Sigmoid colon (tissue), 7 donors: ENCODE results near the gene CIC. TPM values are rescaled to one million over a fixed set of nuclear protein-coding genes. Genes with fewer than 3 reads are reported as not detected.

Experiments used
- DNase-seq: peaks from one replicate; pipeline ENCODE4 v3.0.0-alpha.2; 2019
- H3K27ac ChIP-seq, 4 donors: fragments of 200-600 bp; sonication (generic); one replicate each; pipeline ENCODE4 v1.5.1; 2016 to 2019; ENCODE audit warnings: mild to moderate bottlenecking in 1 of 4
- H3K27me3 ChIP-seq, 3 donors: fragments of 200-600 bp; sonication (generic); one replicate each; pipeline ENCODE4 v1.5.1; 2019; ENCODE audit warnings: mild to moderate bottlenecking in 1 of 3
- H3K36me3 ChIP-seq, 4 donors: fragments of 200-600 bp; sonication (generic); one replicate each; pipeline ENCODE4 v1.5.1; 2016 to 2019
- H3K4me1 ChIP-seq, 4 donors: fragments of 200-600 bp; sonication (generic); one replicate each; pipeline ENCODE4 v1.5.1; 2017 to 2019
- H3K4me3 ChIP-seq, 4 donors: fragments of 200-600 bp; sonication (generic); one replicate each; pipeline ENCODE4 v1.5.1; 2017 to 2019; ENCODE audit warnings: mild to moderate bottlenecking in 2 of 4, moderate library complexity in 1 of 4
- H3K9me3 ChIP-seq, 4 donors: fragments of 200-600 bp in 3 of 4; sonication (generic) in 3 of 4; one replicate each; pipeline versions ENCODE4 v1.5.1 to v1.6.1; 2013 to 2019
- EP300 ChIP-seq, 4 donors: sonication (generic); formaldehyde crosslinking; IDR thresholded peaks; one replicate each; pipeline ENCODE4 v1.6.1; 2017; ENCODE audit warnings: antibody characterized with exemption in 4 of 4
- POLR2A ChIP-seq, 2 donors: fragments of 450-650 bp; IDR thresholded peaks; one replicate each; pipeline ENCODE4 v1.6.1; 2016; ENCODE audit warnings: antibody characterized with exemption in 2 of 2, mild to moderate bottlenecking in 2 of 2, moderate library complexity in 2 of 2
- POLR2AphosphoS5 ChIP-seq, 4 donors: sonication (generic); formaldehyde crosslinking; IDR thresholded peaks; one replicate each; pipeline ENCODE4 v1.6.1; 2017; ENCODE audit warnings: antibody characterized with exemption in 4 of 4
- WGBS, 2 donors: extraction: QIAGEN DNeasy Blood & Tissue Kit; methylation state at CpG; one replicate each; pipeline ENCODE4 v1.1.7; 2013; 5-methylcytosine and 5-hydroxymethylcytosine counted together
- intact Hi-C: fragments of 100-400 bp; cut with DNase I; formaldehyde crosslinking; loops from one replicate; pipeline ENCODE4 v1.15.1; 2023
- polyA plus RNA-seq, 3 donors: library from polyadenylated mRNA; stranded (reverse); fragments of 200-250 nt; gene quantifications; one replicate each; pipeline ENCODE4 v1.2.3, GENCODE V29; 2013
- total RNA-seq, 4 donors: library from RNA; depleted of rRNA; stranded (reverse); fragments of >200 nt; gene quantifications; one replicate each; pipeline ENCODE4 v1.1.0, GENCODE V29; 2016
- TF ChIP-seq, protein P1 (sequence below), 4 experiments: fragments of 450-650 bp in 3 of 4; fragments of 200-600 bp in 1 of 4; IDR thresholded peaks; one replicate each; pipeline ENCODE4 v1.5.1; 2016 to 2019; ENCODE audit warnings: antibody characterized with exemption in 4 of 4, mild to moderate bottlenecking in 3 of 4, moderate library complexity in 2 of 4
- donor health status: healthy with polysubstance abuse.
- donor health status: Bipolar disorder and iron deficiency.
- donor health status: healthy.

Gene CIC
- total and polyA plus RNA-seq, 7 donors: 8.4 to 42.1 (median 20.0) TPM

DNA sequence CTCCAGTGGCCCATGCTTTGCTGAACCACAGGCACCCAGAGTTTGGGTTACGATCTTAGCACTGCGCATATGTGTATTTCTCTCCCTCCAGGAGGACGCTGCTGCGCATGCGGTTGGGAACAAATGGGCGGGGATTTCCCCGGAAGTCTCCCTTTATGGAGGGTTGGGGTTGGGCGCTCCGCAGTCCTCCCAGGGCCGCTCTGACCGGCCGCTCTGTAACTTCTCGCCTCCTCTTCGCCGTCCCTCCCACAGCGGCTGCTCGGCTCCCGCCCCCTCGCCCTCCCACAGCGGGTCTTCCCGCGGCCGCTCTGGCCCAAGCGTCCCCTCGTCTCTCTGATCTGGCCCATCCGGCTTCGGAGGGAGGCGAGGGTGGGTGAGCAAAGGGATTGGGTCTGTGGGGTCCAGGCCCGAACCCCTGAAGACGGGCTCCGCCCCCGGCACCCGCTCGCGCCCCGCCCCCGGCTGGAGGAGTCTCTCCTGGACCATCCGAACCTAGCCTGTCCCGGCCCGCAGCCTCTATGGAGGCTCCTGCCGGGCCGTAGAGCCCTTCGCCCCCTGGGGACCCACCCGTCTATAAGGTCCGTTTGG lies 56.4 kb downstream of the CIC start, which contains the start of gene MEGF8:
TSS of gene MEGF8 (plus strand) at position 328 of the 588 bp plus-strand sequence. CDS start 609 bp downstream, outside the sequence.
- no peaks in the 10 kb centered on the region for H3K36me3 ChIP-seq
- H3K9me3 ChIP-seq: no peaks in the 10 kb centered on the region
- H3K27me3 ChIP-seq: peaks cover 17 to 29% (median 18%) of the 10 kb centered on the region in 3 donors
- H3K27ac ChIP-seq: peak within 1 kb of the TSS; percentile 73 to 80 (median 76)
- TF ChIP-seq POLR2A (IDR thresholded peaks at IDR 0.05) (peak; percentile 52 to 55), EP300 (IDR thresholded peaks at IDR 0.05) (no peak), POLR2AphosphoS5 (IDR thresholded peaks at IDR 0.05) (peak; percentile 38 to 85 (median 82))
- TF ChIP-seq, protein P1, sequence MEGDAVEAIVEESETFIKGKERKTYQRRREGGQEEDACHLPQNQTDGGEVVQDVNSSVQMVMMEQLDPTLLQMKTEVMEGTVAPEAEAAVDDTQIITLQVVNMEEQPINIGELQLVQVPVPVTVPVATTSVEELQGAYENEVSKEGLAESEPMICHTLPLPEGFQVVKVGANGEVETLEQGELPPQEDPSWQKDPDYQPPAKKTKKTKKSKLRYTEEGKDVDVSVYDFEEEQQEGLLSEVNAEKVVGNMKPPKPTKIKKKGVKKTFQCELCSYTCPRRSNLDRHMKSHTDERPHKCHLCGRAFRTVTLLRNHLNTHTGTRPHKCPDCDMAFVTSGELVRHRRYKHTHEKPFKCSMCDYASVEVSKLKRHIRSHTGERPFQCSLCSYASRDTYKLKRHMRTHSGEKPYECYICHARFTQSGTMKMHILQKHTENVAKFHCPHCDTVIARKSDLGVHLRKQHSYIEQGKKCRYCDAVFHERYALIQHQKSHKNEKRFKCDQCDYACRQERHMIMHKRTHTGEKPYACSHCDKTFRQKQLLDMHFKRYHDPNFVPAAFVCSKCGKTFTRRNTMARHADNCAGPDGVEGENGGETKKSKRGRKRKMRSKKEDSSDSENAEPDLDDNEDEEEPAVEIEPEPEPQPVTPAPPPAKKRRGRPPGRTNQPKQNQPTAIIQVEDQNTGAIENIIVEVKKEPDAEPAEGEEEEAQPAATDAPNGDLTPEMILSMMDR (IDR thresholded peaks at IDR 0.05): peak in 1 of 4 experiments; percentile 81
- H3K4me3 ChIP-seq: peak within 1 kb of the TSS; percentile 66 to 94 (median 80)
- peak; percentile 99 for DNase-seq
- intact Hi-C loops: loop anchor here (5.0 kb wide), 2 partner anchors 72 to 193 kb away; partner anchors contain the start of gene POU2F2
- WGBS, 2 donors: 0% methylated on average over 45 of the region's 45 CpGs
- peaks cover 0 to 40% (median 37%) of the 10 kb centered on the region in 4 donors for H3K4me1 ChIP-seq

DNA sequence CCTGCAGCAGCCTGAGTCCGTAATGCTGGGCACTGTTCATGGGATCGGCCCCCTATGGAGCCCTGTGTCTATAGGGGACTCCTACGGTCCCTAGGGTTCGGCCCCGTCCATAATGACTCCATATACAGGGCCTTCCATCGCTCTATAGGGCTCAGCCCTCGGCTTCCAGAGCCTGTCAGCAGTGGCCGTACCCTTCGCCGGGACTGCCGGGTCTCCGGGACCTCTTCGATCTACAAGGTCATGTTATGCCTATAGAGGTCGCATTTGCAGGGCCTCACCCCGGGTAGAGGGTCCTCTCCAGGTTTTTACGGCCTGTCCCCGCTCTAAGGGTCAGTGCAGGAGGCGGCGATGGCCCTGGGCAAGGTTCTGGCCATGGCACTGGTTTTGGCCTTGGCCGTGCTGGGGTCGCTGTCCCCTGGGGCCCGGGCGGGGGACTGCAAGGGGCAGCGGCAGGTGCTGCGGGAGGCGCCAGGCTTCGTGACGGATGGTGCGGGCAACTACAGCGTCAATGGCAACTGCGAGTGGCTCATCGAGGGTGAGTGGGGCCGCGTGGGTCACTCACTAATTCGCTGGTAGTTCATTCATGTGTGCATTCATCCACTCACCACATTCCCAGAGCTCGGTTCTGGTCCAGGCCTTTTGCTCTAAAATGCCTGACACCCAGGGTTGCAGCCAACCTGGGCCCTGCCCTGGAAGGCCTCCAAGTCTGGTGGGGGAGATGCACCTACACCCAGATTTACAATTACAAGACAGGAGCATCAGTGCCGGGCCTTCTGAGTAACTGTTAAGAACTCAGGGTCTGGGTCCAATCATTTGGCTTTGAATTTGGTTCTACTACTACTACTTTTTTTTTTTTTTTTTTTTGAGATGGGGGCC lies 57.1 kb downstream of the CIC start:
- intact Hi-C loops: loop anchor here (5.0 kb wide), 2 partner anchors 71 to 194 kb away; partner anchors contain the start of gene POU2F2
- Histone ChIP-seq H3K9me3 (no peaks in the 10 kb centered on the region), H3K4me3 (peak overlapping the region; percentile 66 to 94 (median 80)), H3K27ac (peak overlapping the region; percentile 73 to 80 (median 76)), H3K27me3 (peaks cover 17 to 29% (median 18%) of the 10 kb centered on the region in 3 donors), H3K36me3 (no peaks in the 10 kb centered on the region), H3K4me1 (peaks cover 0 to 45% (median 37%) of the 10 kb centered on the region in 4 donors)
- no peak for DNase-seq
- 2 to 8% methylated on average over 37 of the region's 37 CpGs for WGBS, 2 donors
- TF ChIP-seq, protein P1 (IDR thresholded peaks at IDR 0.05): no peak
- TF ChIP-seq EP300 (IDR thresholded peaks at IDR 0.05) (no peak), POLR2A (IDR thresholded peaks at IDR 0.05) (no peak), POLR2AphosphoS5 (IDR thresholded peaks at IDR 0.05) (no peak)

DNA sequence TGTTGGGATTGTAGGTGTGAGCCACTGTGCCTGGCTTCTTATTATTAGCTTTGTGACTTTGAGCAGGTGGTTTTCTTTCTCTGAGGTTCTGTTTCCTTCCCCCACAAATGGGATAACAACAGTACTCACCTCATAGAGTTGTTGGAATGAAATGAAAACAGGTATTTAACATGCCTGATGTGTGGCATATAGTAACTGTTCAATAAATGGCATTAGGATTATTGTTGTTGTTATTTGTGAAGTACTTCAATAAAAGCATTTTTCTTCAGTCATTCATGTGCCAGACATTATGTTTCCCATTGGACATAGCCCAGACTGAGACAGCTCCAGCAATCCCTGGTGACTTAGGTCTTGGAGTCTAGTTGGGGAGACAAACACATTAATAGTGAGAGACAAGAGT lies 57.9 kb downstream of the CIC start:
- peak overlapping the region in 1 of 4 donors; percentile 66 for H3K4me3 ChIP-seq
- intact Hi-C loops: loop anchor here (5.0 kb wide), 2 partner anchors 70 to 195 kb away; partner anchors contain the start of gene POU2F2
- H3K27ac ChIP-seq: no peak overlapping the region
- no peaks in the 10 kb centered on the region for H3K9me3 ChIP-seq
- no peak for DNase-seq
- no peaks in the 10 kb centered on the region for H3K36me3 ChIP-seq
- TF ChIP-seq POLR2A (IDR thresholded peaks at IDR 0.05): no peak
- no peak for TF ChIP-seq POLR2AphosphoS5 (IDR thresholded peaks at IDR 0.05)
- no peak for TF ChIP-seq EP300 (IDR thresholded peaks at IDR 0.05)
- TF ChIP-seq, protein P1 (IDR thresholded peaks at IDR 0.05): no peak
- peaks cover 0 to 45% (median 37%) of the 10 kb centered on the region in 4 donors for H3K4me1 ChIP-seq
- peaks cover 17 to 29% (median 18%) of the 10 kb centered on the region in 3 donors for H3K27me3 ChIP-seq

DNA sequence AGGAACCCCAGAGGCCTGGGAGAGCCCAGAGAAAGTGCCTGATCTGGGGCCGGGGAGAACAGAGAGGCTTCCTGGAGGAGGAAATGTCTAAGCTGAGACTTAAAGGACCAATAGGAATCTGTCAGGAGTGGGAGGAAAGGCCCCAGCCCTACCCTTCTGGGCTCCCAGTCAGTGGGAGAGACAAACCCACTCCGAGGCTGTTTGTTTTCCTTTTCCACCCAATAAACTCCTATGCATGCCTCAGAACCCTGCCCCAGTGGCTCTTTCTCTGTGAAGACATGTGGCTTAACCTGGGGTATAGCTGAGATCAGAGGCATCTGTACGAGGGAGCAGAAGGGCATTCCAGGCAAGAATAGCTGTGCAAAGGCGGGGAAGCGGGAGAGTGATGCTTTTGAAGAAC lies 58.3 kb downstream of the CIC start:
- H3K4me1 ChIP-seq: peaks cover 0 to 45% (median 37%) of the 10 kb centered on the region in 4 donors
- 88 to 91% methylated on average over 5 of the region's 5 CpGs for WGBS, 2 donors
- no peak overlapping the region for H3K27ac ChIP-seq
- DNase-seq: no peak
- H3K36me3 ChIP-seq: no peaks in the 10 kb centered on the region
- H3K27me3 ChIP-seq: peaks cover 17 to 25% (median 18%) of the 10 kb centered on the region in 3 donors
- H3K4me3 ChIP-seq: no peak overlapping the region
- intact Hi-C loops: loop anchor here (5.0 kb wide), 2 partner anchors 70 to 195 kb away; partner anchors contain the start of gene POU2F2
- no peaks in the 10 kb centered on the region for H3K9me3 ChIP-seq
- TF ChIP-seq POLR2AphosphoS5 (IDR thresholded peaks at IDR 0.05) (no peak), POLR2A (IDR thresholded peaks at IDR 0.05) (no peak)
